Epidermal melanocyte (primary cell): ENCODE data around the gene GRB7.
"Not testable (repeated sequence)": the region's sequence is repeated elsewhere in the genome, so short reads cannot be mapped to it uniquely, and the experiment has no call there.

Experiments used
- DNase-seq: peaks from one replicate; pipeline ENCODE4 v3.0.0; 2011; ENCODE audit warnings: low spot score; ENCODE audit not compliant: insufficient read length

The GRB7 gene

GRCh38 chr17:39732586-39732985, 5.2 kb upstream of the GRB7 start:
- no peak for DNase-seq

GRCh38 chr17:39735882-39736281, 1.9 kb upstream of the GRB7 start:
- DNase-seq, result no peak

- DNase-seq, result no peak
Measured at GRCh38 chr17:39736319-39737165, 1.2 kb upstream of the GRB7 start.

- DNase-seq, result no peak
Measured at GRCh38 chr17:39737206-39737759, 455 bp upstream of the GRB7 start.

- no peak for DNase-seq
Measured at GRCh38 chr17:39738568-39738901, 797 bp downstream of the GRB7 start.

- peak; percentile 45 for DNase-seq
Measured at GRCh38 chr17:39738983-39739884, 1.5 kb downstream of the GRB7 start.

- DNase-seq, result no peak
Measured at GRCh38 chr17:39739885-39740356, 2.2 kb downstream of the GRB7 start.

GRCh38 chr17:39740357-39741111, 2.8 kb downstream of the GRB7 start:
- no peak for DNase-seq

- DNase-seq, result no peak
Measured at GRCh38 chr17:39742126-39742855, 4.6 kb downstream of the GRB7 start.

- no peak for DNase-seq
Measured at GRCh38 chr17:39742856-39743436, 5.2 kb downstream of the GRB7 start.

- DNase-seq, result no peak
Measured at GRCh38 chr17:39744075-39744835, 6.5 kb downstream of the GRB7 start.

- DNase-seq, result no peak
Measured at GRCh38 chr17:39744836-39745215, 7.1 kb downstream of the GRB7 start.

GRCh38 chr17:39745335-39746144, 7.8 kb downstream of the GRB7 start:
- DNase-seq, result no peak

- no peak for DNase-seq
Measured at GRCh38 chr17:39746145-39746461, 8.4 kb downstream of the GRB7 start.

GRCh38 chr17:39747745-39748144, 10.0 kb downstream of the GRB7 start:
- no peak for DNase-seq

- not testable (repeated sequence) for DNase-seq
Measured at GRCh38 chr17:39748444-39749034, 10.8 kb downstream of the GRB7 start.

GRCh38 chr17:39750131-39751015, 12.6 kb downstream of the GRB7 start:
- no peak for DNase-seq
